B cell (primary cell): ENCODE data around the gene EGLN2. TPM values are rescaled to one million over a fixed set of nuclear protein-coding genes. Genes with fewer than 3 reads are reported as not detected.
"Not testable (repeated sequence)": the region's sequence is repeated elsewhere in the genome, so short reads cannot be mapped to it uniquely, and the experiment has no call there.

Experiments
- ATAC-seq: fragments of 200-7000 bp; cut with Tn5 transposase; one replicate; pipeline ENCODE4 v1.10.0; 2021; ENCODE audit warnings: low read depth, mild to moderate bottlenecking, moderate number of reproducible peaks, moderate library complexity
- CTCF ChIA-PET: fragments of 350-600 bp; sonication (Branson Sonifier 250); formaldehyde crosslinking; loops from one replicate; lab custom pipeline; 2021; ENCODE audit warnings: antibody characterized with exemption, inconsistent platforms; lab: Charles Lee
- POLR2A ChIA-PET: fragments of 350-600 bp; sonication (Branson Sonifier 250); formaldehyde crosslinking; loops from one replicate; lab custom pipeline; 2021; ENCODE audit warnings: antibody characterized with exemption; lab: Charles Lee
- DNase-seq: peaks from one replicate; pipeline ENCODE4 v3.0.0; 2013
- H2AFZ ChIP-seq: 2 replicates; pipeline ENCODE4 v1.6.1; 2012; ENCODE audit warnings: mild to moderate bottlenecking, low read depth, low read length; ENCODE audit not compliant: insufficient read depth, poor library complexity, severe bottlenecking
- H3K27ac ChIP-seq, 2 donors: 1 replicate in 1 of 2; 2 replicates in 1 of 2; pipeline ENCODE4 v1.5.1; 2012 to 2013; ENCODE audit warnings: low read length in 2 of 2, mild to moderate bottlenecking in 2 of 2, moderate library complexity in 1 of 2
- H3K27me3 ChIP-seq, 4 experiments: fragments of 200-600 bp in 1 of 4; sonication (generic) in 1 of 4; replicated peaks in 1 of 4; 1 replicate in 2 of 4; 2 replicates in 2 of 4; pipeline versions ENCODE4 v1.6.1 to v1.7.0; 2013 to 2016; ENCODE audit warnings: low read length in 3 of 4, mild to moderate bottlenecking in 2 of 4, mixed read lengths in 1 of 4, moderate library complexity in 1 of 4; ENCODE audit not compliant: insufficient read depth in 4 of 4, control insufficient read depth in 3 of 4; ENCODE audit errors: control extremely low read depth in 1 of 4
- H3K36me3 ChIP-seq, 2 experiments: replicated peaks in 1 of 2; 1 replicate in 1 of 2; 2 replicates in 1 of 2; pipeline versions ENCODE4 v1.6.1 to v1.7.1; 2013; ENCODE audit warnings: low read length in 1 of 2; ENCODE audit not compliant: insufficient read depth in 2 of 2, control insufficient read depth in 1 of 2; ENCODE audit errors: control extremely low read depth in 1 of 2, extremely low read depth in 1 of 2
- H3K4me1 ChIP-seq, 2 donors: fragments of 200-600 bp in 1 of 2; sonication (generic) in 1 of 2; 1 replicate in 1 of 2; 2 replicates in 1 of 2; pipeline versions ENCODE4 v1.5.1 to v1.6.1; 2013 to 2017; ENCODE audit warnings: low read length in 2 of 2; ENCODE audit not compliant: control insufficient read depth in 2 of 2, insufficient read depth in 2 of 2
- H3K4me2 ChIP-seq: replicated peaks from 2 replicates; pipeline ENCODE3; 2012; ENCODE audit warnings: mild to moderate bottlenecking, low read depth, low read length; ENCODE audit not compliant: poor library complexity, severe bottlenecking
- H3K4me3 ChIP-seq, 5 experiments: fragments of 200-600 bp in 1 of 5; sonication (generic) in 1 of 5; 1 replicate in 3 of 5; 2 replicates in 2 of 5; pipeline versions ENCODE4 v1.5.1 to v1.7.0; 2011 to 2016; ENCODE audit warnings: low read length in 4 of 5, mild to moderate bottlenecking in 4 of 5, low read depth in 2 of 5, control low read depth in 1 of 5, moderate library complexity in 1 of 5; ENCODE audit not compliant: insufficient read depth in 1 of 5; ENCODE audit errors: control extremely low read depth in 1 of 5, extremely low read depth in 1 of 5
- H3K79me2 ChIP-seq: fragments of 200-600 bp; sonication (generic); one replicate; pipeline ENCODE4 v1.6.0; 2016; ENCODE audit warnings: low read length; ENCODE audit not compliant: control insufficient read depth, insufficient read depth
- H3K9ac ChIP-seq: fragments of 200-600 bp; sonication (generic); 2 replicates; pipeline ENCODE4 v1.6.1; 2017; ENCODE audit warnings: mild to moderate bottlenecking, low read length, moderate library complexity
- H3K9me3 ChIP-seq, 3 donors: one replicate each; pipeline versions ENCODE4 v1.6.1 to v1.7.1; 2013; ENCODE audit warnings: low read length in 2 of 3; ENCODE audit not compliant: control insufficient read depth in 2 of 3, insufficient read depth in 1 of 3; ENCODE audit errors: control extremely low read depth in 1 of 3
- H4K20me1 ChIP-seq: 2 replicates; pipeline ENCODE4 v1.6.0; 2012; ENCODE audit warnings: mild to moderate bottlenecking, low read length; ENCODE audit not compliant: insufficient read depth, control insufficient read depth, poor library complexity, severe bottlenecking
- H3K27ac Mint-ChIP-seq: one replicate; pipeline ENCODE4 v1.8.0; 2021; ENCODE audit warnings: mixed read lengths
- H3K27me3 Mint-ChIP-seq: one replicate; pipeline ENCODE4 v1.8.0; 2021; ENCODE audit warnings: mixed read lengths
- H3K4me1 Mint-ChIP-seq: one replicate; pipeline ENCODE4 v1.8.0; 2021; ENCODE audit warnings: mixed read lengths
- H3K4me3 Mint-ChIP-seq: one replicate; pipeline ENCODE4 v1.8.0; 2021; ENCODE audit warnings: mixed read lengths
- H3K9me3 Mint-ChIP-seq: one replicate; pipeline ENCODE4 v1.8.0; 2022; ENCODE audit warnings: mixed read lengths; ENCODE audit not compliant: insufficient read depth
- CTCF ChIP-seq: fragments of 200-600 bp; IDR thresholded peaks from one replicate; pipeline ENCODE4 v1.8.0; 2022; ENCODE audit warnings: antibody characterized with exemption, mild to moderate bottlenecking
- EZH2 ChIP-seq: IDR thresholded peaks from 2 replicates; pipeline ENCODE4 v1.6.1; 2012; ENCODE audit warnings: borderline replicate concordance, low read depth, mild to moderate bottlenecking, moderate library complexity, low read length; ENCODE audit not compliant: insufficient read depth, poor library complexity, severe bottlenecking
- WGBS: methylation state at CpG from one replicate; pipeline ENCODE4 v1.1.5; 2013; ENCODE audit warnings: missing lambda C conversion rate; ENCODE audit not compliant: insufficient coverage; 5-methylcytosine and 5-hydroxymethylcytosine counted together
- intact Hi-C: fragments of 100-400 bp; cut with micrococcal nuclease; formaldehyde crosslinking; loops from one replicate; pipeline ENCODE4 v1.10.0; 2022
- polyA plus RNA-seq: library from polyadenylated mRNA; depleted of rRNA; stranded (reverse); fragments of >200 nt; gene quantifications from 2 replicates; pipeline ENCODE4 v1.2.3, GENCODE V29; 2012
- total RNA-seq, 2 donors: library from RNA; stranded (reverse); fragments of 120-200 nt in 1 of 2; gene quantifications; 1 replicate in 1 of 2; 2 replicates in 1 of 2; pipeline versions ENCODE4 v1.2.3 to v1.2.4, GENCODE V29; 2013 to 2022

EGLN2 gene
- total and polyA plus RNA-seq, 2 donors (not counting 1 experiment from before 2014, with no cell fraction given) = 130 to 178 TPM

- Histone ChIP-seq H3K36me3 (no peaks in the 10 kb centered on the region), H4K20me1 (no peaks in the 10 kb centered on the region), H2AFZ (no peak overlapping the region), H3K79me2 (no peaks in the 10 kb centered on the region), H3K4me1 (no peaks in the 10 kb centered on the region), H3K27me3 (no peaks in the 10 kb centered on the region), H3K4me2 (no peak overlapping the region), H3K4me3 (no peak overlapping the region), H3K27ac (no peak overlapping the region), H3K9ac (no peak overlapping the region), H3K9me3 (no peaks in the 10 kb centered on the region)
- no peak for TF ChIP-seq CTCF
- TF ChIP-seq EZH2 = no peak
- DNase-seq (peak; percentile 1), ATAC-seq (no peak)
- Mint-ChIP-seq H3K9me3 (no peaks in the 10 kb centered on the region), H3K27me3 (no peaks in the 10 kb centered on the region), H3K4me3 (no peak overlapping the region), H3K4me1 (no peaks in the 10 kb centered on the region), H3K27ac (no peak overlapping the region)
- intact Hi-C loops = no loop called here
- ChIA-PET CTCF (interaction anchor here (0.6 kb wide), 1 partner anchor 1041 kb away, joined by 4 read pairs; no protein-coding TSS in a partner anchor), POLR2A (no interaction called here)
- WGBS = 88% methylated on average over 2 of the region's 6 CpGs
Measured at GRCh38 chr19:40836754-40837429, 37.9 kb downstream of the EGLN2 start.

GRCh38 chr19:40838477-40838876, 39.5 kb downstream of the EGLN2 start:
- H3K27me3 Mint-ChIP-seq, H3K9me3 Mint-ChIP-seq, H4K20me1 ChIP-seq, H3K4me1 Mint-ChIP-seq, H3K4me3 ChIP-seq, intact Hi-C loops, CTCF ChIA-PET, H3K27ac ChIP-seq, ATAC-seq, DNase-seq, H3K36me3 ChIP-seq, H3K4me1 ChIP-seq, H3K27ac Mint-ChIP-seq, H3K4me3 Mint-ChIP-seq, H3K9me3 ChIP-seq, POLR2A ChIA-PET, H3K79me2 ChIP-seq, H3K27me3 ChIP-seq, H3K9ac ChIP-seq, H2AFZ ChIP-seq, H3K4me2 ChIP-seq: not testable (repeated sequence)
- no CpG with 5 or more reads among the region's 1 CpG for WGBS

GRCh38 chr19:40842012-40842411, 43.0 kb downstream of the EGLN2 start:
- DNase-seq, H3K36me3 ChIP-seq, H3K4me2 ChIP-seq, H3K27ac ChIP-seq, CTCF ChIA-PET, H3K9me3 ChIP-seq, H3K9me3 Mint-ChIP-seq, intact Hi-C loops, H3K4me3 Mint-ChIP-seq, H3K27me3 Mint-ChIP-seq, H2AFZ ChIP-seq, ATAC-seq, H3K27me3 ChIP-seq, H3K79me2 ChIP-seq, H3K27ac Mint-ChIP-seq, H3K4me1 ChIP-seq, H4K20me1 ChIP-seq, POLR2A ChIA-PET, H3K4me3 ChIP-seq, H3K9ac ChIP-seq: not testable (repeated sequence)
- peaks cover 13% of the 10 kb centered on the region for H3K4me1 Mint-ChIP-seq
- WGBS = no CpG with 5 or more reads among the region's 3 CpGs
